OCI-LY3 (cell line): Measurements from ENCODE around the gene ADAP1.

ENCODE experiments used
- H2AFZ ChIP-seq: fragments of 200-600, 300-600 bp; shearing (Covaris generic); 2 replicates; pipeline ENCODE4 v1.6.0; 2014; ENCODE audit warnings: antibody characterized with exemption, low read depth, low read length
- H3K27ac ChIP-seq: fragments of 200-600, 300-600 bp; sonication (generic); 2 replicates; pipeline ENCODE4 v1.5.1; 2014; ENCODE audit warnings: mild to moderate bottlenecking, low read length, moderate library complexity, mixed read lengths
- H3K27me3 ChIP-seq: fragments of 200-600, 300-600 bp; sonication (generic); 2 replicates; pipeline ENCODE4 v1.6.1; 2014; ENCODE audit warnings: low read depth, low read length, mixed read lengths
- H3K36me3 ChIP-seq: fragments of 200-600, 300-600 bp; sonication (generic); replicated peaks from 2 replicates; pipeline ENCODE3; 2014; ENCODE audit warnings: low read depth, low read length, mixed read lengths
- H3K4me1 ChIP-seq: fragments of 300-600, 200-600 bp; sonication (generic); 2 replicates; pipeline ENCODE4 v1.6.1; 2014; ENCODE audit warnings: low read length, mixed read lengths
- H3K4me2 ChIP-seq: fragments of 200-600, 300-600 bp; sonication (generic); 2 replicates; pipeline ENCODE4 v1.6.1; 2014; ENCODE audit warnings: low read length, mixed read lengths
- H3K4me3 ChIP-seq: fragments of 300-600, 200-600 bp; sonication (generic); 2 replicates; pipeline ENCODE4 v1.5.1; 2014; ENCODE audit warnings: antibody characterized with exemption, mild to moderate bottlenecking, low read length, moderate library complexity
- H3K79me2 ChIP-seq: fragments of 300-600, 200-600 bp; shearing (Covaris generic); 2 replicates; pipeline ENCODE4 v1.6.1; 2014; ENCODE audit warnings: mild to moderate bottlenecking, low read length, mixed read lengths
- H3K9ac ChIP-seq: fragments of 300-600, 200-600 bp; shearing (Covaris generic); 2 replicates; pipeline ENCODE4 v1.6.0; 2014; ENCODE audit warnings: mild to moderate bottlenecking, low read length, moderate library complexity
- H3K9me3 ChIP-seq: fragments of 200-600, 300-600 bp; shearing (Covaris generic); 2 replicates; pipeline ENCODE4 v1.6.1; 2014; ENCODE audit warnings: low read length, mixed read lengths; ENCODE audit not compliant: insufficient read depth
- H4K20me1 ChIP-seq: fragments of 200-600, 300-600 bp; sonication (generic); 2 replicates; pipeline ENCODE4 v1.6.1; 2016; ENCODE audit warnings: low read length, mixed read lengths; ENCODE audit not compliant: insufficient read depth
- EZH2phosphoT487 ChIP-seq: fragments of 200-600 bp; shearing (Covaris generic); IDR thresholded peaks from 2 replicates; pipeline ENCODE4 v1.6.1; 2018; ENCODE audit warnings: antibody characterized with exemption, mixed run types, low read depth
- TF ChIP-seq, protein P1 (sequence below): fragments of 200-600, 300-600 bp; sonication (generic); IDR thresholded peaks from 2 replicates; pipeline ENCODE4 v1.5.1; 2014; ENCODE audit warnings: antibody characterized with exemption, low read length, low read depth

The ADAP1 gene

DNA sequence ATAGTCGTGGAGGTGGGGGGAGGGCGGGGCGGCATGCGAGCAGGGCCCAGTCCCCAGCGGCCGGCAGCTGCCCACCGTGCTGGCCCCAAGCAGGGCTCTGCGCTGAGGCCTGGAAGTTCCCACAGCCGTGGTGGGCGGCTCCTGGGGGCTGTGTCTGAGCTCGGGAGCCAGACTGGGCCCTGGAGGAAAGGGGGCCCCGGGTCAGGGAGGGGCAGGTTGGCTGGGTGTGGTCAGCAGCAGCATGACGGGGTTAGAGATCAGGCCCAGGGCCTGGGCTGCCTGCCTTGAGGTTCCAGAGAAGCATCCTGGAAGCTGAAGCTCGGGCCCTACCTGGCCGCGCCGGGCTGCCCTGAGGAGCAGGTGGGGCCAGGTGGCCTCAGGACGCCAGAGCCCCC, 56.0 kb downstream of the ADAP1 start:
- no peaks in the 10 kb centered on the region for H3K27me3 ChIP-seq
- H3K4me2 ChIP-seq: no peak overlapping the region
- H3K36me3 ChIP-seq: peaks cover 3% of the 10 kb centered on the region
- no peak overlapping the region for H3K9ac ChIP-seq
- H3K9me3 ChIP-seq: no peaks in the 10 kb centered on the region
- no peak overlapping the region for H3K27ac ChIP-seq
- H2AFZ ChIP-seq: no peak overlapping the region
- no peaks in the 10 kb centered on the region for H3K4me1 ChIP-seq
- no peaks in the 10 kb centered on the region for H4K20me1 ChIP-seq
- H3K79me2 ChIP-seq: no peaks in the 10 kb centered on the region
- TF ChIP-seq EZH2phosphoT487: no peak
- TF ChIP-seq, protein P1, sequence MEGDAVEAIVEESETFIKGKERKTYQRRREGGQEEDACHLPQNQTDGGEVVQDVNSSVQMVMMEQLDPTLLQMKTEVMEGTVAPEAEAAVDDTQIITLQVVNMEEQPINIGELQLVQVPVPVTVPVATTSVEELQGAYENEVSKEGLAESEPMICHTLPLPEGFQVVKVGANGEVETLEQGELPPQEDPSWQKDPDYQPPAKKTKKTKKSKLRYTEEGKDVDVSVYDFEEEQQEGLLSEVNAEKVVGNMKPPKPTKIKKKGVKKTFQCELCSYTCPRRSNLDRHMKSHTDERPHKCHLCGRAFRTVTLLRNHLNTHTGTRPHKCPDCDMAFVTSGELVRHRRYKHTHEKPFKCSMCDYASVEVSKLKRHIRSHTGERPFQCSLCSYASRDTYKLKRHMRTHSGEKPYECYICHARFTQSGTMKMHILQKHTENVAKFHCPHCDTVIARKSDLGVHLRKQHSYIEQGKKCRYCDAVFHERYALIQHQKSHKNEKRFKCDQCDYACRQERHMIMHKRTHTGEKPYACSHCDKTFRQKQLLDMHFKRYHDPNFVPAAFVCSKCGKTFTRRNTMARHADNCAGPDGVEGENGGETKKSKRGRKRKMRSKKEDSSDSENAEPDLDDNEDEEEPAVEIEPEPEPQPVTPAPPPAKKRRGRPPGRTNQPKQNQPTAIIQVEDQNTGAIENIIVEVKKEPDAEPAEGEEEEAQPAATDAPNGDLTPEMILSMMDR: no peak
- no peak overlapping the region for H3K4me3 ChIP-seq

DNA sequence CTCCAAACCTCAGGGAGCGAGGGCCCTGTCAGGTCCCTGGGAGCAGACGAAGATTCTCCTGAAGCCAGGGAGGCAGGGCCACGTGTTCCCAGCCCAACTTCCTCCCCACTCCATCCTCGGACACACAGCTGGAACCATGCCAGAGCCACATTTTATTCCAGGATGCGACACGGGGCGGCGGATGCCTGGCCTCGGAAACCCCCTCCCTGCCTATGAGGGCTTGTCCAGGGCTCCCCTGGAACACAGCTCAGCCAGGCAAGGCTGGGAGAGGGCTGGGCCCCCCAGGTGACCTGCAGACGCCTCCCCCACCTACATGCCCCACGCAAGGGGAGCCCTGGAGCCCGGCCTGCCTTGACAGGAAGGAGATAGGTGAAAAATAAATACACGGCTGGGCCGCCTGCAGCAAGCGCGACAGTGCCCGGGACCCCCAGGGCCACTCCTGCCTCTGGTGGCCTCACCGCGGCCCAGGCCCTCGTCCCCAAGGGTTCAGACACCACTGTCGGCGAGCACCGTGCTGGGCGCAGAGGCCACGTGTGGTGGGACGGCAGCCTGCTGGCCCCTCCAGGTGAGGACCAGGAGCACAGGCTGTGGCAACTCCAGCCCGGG, 56.6 kb downstream of the ADAP1 start:
- H3K27me3 ChIP-seq: no peaks in the 10 kb centered on the region
- H3K79me2 ChIP-seq: no peaks in the 10 kb centered on the region
- H3K36me3 ChIP-seq: peaks cover 3% of the 10 kb centered on the region
- TF ChIP-seq, protein P1: no peak
- TF ChIP-seq EZH2phosphoT487: no peak
- H4K20me1 ChIP-seq: no peaks in the 10 kb centered on the region
- H3K4me2 ChIP-seq: no peak overlapping the region
- H3K27ac ChIP-seq: no peak overlapping the region
- H3K9ac ChIP-seq: no peak overlapping the region
- no peaks in the 10 kb centered on the region for H3K9me3 ChIP-seq
- no peaks in the 10 kb centered on the region for H3K4me1 ChIP-seq
- no peak overlapping the region for H2AFZ ChIP-seq
- no peak overlapping the region for H3K4me3 ChIP-seq

DNA sequence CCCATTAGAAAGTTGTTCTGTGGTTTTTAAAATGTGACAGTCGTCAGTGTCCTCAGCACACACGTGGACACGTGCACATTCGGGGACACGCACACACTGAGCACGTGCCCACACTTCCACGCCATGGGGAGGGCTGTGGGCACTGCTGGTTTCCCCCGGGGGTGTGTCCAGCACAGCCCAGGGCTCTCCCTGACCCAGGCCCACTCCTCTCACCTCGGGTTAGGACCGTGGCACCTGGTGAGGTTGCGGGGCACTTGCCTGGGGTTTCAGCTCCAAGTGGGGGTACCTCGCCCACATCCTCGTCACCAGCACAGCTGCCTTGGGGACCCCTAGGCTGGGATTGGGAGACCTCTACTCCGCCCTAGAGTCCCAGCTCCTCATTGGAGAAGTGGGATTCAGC, 57.4 kb downstream of the ADAP1 start:
- Histone ChIP-seq H4K20me1 (no peaks in the 10 kb centered on the region), H3K79me2 (no peaks in the 10 kb centered on the region), H3K27ac (no peak overlapping the region), H3K36me3 (peaks cover 6% of the 10 kb centered on the region), H2AFZ (no peak overlapping the region), H3K9ac (no peak overlapping the region), H3K4me2 (no peak overlapping the region), H3K4me1 (no peaks in the 10 kb centered on the region), H3K9me3 (no peaks in the 10 kb centered on the region), H3K27me3 (no peaks in the 10 kb centered on the region), H3K4me3 (no peak overlapping the region)
- TF ChIP-seq, protein P1: no peak
- TF ChIP-seq EZH2phosphoT487: no peak

DNA sequence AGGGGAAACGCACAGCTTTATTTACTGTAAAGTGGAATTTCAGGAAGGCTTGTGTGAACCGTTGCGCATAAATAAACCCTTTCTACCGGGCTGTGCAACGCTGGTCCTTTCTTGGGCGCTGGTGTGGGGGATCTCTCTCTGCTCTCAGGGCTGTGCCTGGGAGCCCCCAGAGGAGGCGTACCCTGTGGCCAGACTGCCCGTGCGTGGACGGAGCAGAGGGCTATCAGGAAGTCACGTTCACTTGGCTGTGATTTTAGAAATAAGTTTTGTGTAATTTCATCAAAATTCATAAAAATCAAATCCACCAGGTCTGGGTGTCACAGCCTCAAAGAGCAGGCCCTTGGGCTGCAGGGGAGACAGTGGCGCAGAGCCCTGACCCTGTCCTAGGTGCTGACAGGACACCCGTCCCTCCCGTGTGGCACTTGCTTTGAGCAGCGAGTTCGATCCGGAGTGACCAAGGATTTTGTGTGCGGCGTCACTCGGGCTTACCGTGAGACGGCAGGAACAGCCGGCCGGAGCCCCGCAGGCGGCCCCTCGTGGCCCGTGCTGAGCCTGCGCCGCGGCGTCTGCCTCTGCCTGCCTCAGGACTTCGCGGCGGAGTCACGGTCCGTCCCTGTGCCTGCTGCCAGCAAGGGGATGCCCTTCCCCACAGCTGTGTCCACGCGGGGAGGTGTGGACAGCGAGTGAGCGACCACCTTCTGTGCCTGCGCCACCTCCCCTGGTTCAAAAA, 58.0 kb downstream of the ADAP1 start:
- no peaks in the 10 kb centered on the region for H4K20me1 ChIP-seq
- H3K4me1 ChIP-seq: no peaks in the 10 kb centered on the region
- no peaks in the 10 kb centered on the region for H3K9me3 ChIP-seq
- no peak overlapping the region for H3K4me2 ChIP-seq
- H2AFZ ChIP-seq: no peak overlapping the region
- H3K27ac ChIP-seq: no peak overlapping the region
- H3K79me2 ChIP-seq: no peaks in the 10 kb centered on the region
- no peaks in the 10 kb centered on the region for H3K27me3 ChIP-seq
- H3K4me3 ChIP-seq: no peak overlapping the region
- no peak overlapping the region for H3K9ac ChIP-seq
- TF ChIP-seq, protein P1: no peak
- no peak for TF ChIP-seq EZH2phosphoT487
- H3K36me3 ChIP-seq: peaks cover 11% of the 10 kb centered on the region
